Measurements from ENCODE around the gene ENGASE.

ENGASE gene

GRCh38 chr17:79038545-79039135 lies 36.0 kb upstream of the ENGASE start:
- DNase-seq = peak in 1 of 51 donors; percentile 11

DNA sequence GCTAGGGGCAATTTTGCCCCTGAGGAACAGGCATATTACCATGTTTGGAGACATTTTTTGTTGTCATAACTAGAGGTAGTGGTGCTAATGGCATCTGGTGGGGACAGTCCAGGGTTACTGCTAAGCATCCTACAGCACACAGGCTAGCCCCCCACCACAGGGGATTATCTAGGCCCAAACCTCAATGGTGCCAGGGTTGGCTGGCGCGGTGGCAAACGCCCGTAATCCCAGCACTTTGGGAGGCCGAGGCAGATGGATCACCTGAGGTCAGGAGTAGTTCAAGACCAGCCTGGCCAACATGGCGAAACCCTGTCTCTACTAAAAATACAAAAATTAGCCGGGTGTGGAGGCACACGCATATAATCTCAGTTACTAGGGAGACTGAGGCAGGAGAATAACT lies 35.5 kb upstream of the ENGASE start:
- DNase-seq = no peak

GRCh38 chr17:79039886-79040285 lies 34.7 kb upstream of the ENGASE start:
- no peak for DNase-seq

GRCh38 chr17:79041041-79041570 lies 33.5 kb upstream of the ENGASE start:
- DNase-seq = no peak

DNA sequence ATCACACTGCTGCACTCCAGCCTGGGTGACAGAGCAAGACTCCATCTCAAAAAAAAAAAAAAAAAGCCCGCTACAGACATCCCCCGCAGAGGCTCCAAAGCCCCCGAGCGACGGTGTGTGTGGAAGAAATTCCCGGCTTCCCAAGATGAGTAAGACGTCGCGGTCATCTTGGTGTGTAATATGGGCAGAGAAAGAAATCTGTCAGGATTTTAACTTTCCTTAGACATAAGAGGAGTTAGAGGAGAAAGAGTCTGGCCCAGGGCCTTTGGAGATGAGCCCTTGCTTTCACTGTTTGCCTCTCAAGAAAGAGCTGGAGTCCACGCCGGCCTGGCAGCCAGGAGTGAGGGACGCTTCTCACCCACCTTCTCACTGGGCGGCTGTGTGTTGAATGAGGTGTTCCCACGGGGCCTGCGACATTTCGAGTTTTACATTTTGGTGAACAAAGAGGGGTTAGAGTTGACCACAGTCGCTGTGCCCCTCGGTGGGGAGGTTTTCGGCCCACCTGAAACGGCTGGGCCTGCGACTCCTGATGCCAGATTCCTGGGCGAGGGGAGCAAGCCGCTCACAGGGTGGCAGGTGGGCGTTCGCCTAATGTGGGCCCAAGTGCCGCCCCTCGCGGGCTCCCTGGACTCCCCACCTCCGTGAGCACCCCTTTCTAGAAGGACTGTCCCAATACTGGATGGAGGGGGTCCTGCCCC lies 32.8 kb upstream of the ENGASE start:
- DNase-seq = no peak

- DNase-seq = peak in 17 of 51 donors; percentile 10 to 56 (median 27)
Measured at GRCh38 chr17:79042421-79043190, 32.0 kb upstream of the ENGASE start.

DNA sequence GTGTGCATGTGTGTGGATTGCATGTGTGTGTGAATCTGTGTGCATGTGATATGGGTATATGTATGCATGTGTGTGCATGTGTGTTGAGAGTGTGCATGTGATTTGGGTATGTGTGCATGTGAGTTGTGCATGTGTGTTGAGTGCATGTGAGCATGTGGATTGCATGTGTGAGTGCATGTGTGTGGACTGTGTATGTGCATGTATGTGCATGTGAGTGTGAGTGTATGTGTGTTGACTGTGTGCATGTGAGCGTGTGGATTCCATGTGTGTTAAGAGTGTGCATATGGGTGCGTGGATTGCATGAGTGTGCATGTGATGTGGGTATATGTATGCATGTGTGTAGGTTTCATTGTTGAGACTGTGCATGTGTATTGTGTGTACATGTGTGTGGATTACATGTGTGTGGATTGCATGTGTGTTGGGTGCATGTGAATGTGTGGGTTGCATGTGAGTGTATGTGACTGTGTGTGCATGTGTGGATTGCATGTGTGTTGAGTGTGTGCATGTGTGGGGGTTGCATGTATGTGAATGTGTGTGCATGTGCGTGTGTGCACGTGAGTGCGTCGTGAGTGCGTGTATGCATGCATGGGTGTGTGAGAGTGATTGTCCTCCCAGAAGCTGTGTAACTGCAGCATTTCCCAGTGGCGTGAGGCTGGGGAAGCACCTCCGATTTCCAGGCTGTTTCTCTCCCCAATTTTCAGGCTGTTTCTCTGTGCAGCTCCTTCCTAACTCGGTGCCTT lies 31.3 kb upstream of the ENGASE start:
- DNase-seq = no peak

DNA sequence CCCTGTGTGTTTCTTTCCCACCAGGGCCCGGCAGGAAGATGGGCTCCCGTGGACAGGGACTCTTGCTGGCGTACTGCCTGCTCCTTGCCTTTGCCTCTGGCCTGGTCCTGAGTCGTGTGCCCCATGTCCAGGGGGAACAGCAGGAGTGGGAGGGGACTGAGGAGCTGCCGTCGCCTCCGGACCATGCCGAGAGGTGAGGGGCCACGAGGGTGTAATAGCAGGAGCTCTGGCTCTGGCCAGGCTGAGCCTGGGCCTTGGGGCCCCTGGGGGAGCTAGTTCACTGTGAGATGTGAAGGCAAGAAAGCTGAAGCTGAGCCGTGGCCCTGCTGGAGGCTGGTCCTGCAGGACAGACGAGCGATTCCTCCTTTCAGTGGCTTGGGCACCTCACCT lies 30.7 kb upstream of the ENGASE start:
- no peak for DNase-seq

DNA sequence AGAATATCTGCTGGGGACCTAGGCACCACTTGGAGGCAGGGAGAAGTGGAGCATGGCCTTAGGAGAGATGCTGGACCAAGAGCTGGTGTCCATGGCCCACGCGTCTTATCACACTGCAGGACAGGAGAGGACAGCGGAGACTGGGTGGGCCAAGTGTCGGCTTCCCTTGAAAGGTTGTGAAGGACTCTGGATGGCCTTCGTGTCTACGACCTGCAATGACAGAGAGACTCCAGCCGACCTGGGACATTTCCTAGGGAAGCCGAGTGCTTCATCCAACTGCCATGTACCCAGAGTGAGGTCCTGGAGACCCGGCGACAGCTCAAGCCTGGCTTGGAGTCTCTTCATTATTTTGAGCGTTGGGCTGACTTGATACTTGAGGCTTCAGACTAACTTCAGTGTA lies 30.2 kb upstream of the ENGASE start:
- DNase-seq = no peak

DNA sequence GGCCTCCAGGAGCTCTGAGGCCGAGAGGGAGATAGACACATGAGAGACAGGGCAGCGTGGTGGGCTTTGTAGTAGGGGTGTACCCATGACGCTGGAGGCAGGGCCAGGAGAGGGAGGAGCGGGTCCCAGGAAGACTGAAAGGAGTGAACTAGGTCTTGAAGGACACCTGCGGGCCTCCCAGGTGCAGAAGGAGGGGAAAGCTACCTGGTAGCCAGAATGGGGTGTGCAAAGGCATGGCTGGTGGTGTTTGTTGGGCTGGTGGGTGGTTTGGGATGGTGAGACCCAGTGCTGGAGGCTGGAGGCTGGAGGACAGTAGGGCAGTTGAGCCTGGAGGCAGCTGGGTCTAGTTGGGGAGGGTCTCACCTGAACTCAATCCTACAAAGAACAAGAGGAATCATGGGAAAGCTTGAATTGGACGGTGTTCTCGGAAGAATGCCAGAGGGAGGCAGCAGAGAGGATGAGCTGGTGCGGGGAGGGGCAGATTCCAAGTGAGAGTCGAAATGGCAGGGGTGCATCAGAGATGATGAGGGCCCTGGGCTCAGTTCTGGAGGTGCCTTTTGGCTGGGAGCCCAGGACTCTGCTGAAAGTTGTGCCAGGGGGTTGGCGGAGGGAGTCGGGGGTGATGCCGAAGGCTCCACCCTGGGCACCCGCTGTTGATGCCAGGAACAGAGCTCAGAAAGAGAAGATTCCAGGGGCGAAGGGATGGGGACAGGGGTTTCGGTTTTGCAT lies 29.5 kb upstream of the ENGASE start:
- DNase-seq = no peak

DNA sequence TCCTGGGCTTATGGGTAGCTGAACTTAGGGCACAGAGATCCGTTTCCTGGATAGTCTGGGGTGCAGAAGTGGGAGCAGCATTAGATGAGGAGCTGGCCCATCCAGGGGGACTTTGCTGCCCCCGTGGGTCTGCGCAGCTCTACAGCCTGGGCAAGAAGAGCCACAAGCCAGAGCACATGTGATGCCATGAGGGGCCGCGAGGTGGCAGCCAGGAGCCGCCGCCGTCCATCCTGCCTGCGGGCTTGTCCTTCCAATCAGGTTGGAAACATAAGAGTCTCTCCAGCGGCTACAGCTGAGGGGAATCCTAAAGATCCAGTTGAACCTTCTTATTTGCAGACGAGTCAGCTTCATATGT lies 28.8 kb upstream of the ENGASE start:
- peak in 44 of 51 donors; percentile 5 to 81 (median 54) for DNase-seq

GRCh38 chr17:79046197-79046915 lies 28.3 kb upstream of the ENGASE start:
- DNase-seq = no peak

DNA sequence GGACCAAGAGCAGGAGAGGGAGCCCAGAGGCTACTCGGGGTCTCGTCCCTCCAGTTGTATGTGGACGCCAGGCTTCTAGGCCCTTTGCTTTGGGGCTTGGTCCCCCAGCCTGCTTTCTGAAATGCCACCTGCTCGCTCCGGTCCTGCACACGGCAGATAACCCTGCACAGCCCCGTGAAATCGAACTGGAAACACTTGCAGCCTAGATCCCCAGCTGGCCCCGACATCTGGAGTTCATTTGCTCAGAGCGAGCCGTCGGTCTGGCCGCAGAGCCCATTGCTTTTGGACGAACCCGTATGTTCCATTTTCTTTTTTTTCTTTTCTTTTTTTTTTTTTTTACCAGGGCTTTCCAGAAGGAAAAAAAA lies 27.7 kb upstream of the ENGASE start:
- no peak for DNase-seq

GRCh38 chr17:79047291-79047920 lies 27.2 kb upstream of the ENGASE start:
- no peak for DNase-seq

DNA sequence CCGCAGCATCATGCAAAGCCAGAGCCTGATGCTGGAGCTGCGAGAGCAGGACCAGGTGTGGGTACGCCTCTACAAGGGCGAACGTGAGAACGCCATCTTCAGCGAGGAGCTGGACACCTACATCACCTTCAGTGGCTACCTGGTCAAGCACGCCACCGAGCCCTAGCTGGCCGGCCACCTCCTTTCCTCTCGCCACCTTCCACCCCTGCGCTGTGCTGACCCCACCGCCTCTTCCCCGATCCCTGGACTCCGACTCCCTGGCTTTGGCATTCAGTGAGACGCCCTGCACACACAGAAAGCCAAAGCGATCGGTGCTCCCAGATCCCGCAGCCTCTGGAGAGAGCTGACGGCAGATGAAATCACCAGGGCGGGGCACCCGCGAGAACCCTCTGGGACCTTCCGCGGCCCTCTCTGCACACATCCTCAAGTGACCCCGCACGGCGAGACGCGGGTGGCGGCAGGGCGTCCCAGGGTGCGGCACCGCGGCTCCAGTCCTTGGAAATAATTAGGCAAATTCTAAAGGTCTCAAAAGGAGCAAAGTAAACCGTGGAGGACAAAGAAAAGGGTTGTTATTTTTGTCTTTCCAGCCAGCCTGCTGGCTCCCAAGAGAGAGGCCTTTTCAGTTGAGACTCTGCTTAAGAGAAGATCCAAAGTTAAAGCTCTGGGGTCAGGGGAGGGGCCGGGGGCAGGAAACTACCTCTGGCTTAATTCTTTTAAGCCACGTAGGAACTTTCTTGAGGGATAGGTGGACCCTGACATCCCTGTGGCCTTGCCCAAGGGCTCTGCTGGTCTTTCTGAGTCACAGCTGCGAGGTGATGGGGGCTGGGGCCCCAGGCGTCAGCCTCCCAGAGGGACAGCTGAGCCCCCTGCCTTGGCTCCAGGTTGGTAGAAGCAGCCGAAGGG lies 26.4 kb upstream of the ENGASE start:
- DNase-seq = no peak

DNA sequence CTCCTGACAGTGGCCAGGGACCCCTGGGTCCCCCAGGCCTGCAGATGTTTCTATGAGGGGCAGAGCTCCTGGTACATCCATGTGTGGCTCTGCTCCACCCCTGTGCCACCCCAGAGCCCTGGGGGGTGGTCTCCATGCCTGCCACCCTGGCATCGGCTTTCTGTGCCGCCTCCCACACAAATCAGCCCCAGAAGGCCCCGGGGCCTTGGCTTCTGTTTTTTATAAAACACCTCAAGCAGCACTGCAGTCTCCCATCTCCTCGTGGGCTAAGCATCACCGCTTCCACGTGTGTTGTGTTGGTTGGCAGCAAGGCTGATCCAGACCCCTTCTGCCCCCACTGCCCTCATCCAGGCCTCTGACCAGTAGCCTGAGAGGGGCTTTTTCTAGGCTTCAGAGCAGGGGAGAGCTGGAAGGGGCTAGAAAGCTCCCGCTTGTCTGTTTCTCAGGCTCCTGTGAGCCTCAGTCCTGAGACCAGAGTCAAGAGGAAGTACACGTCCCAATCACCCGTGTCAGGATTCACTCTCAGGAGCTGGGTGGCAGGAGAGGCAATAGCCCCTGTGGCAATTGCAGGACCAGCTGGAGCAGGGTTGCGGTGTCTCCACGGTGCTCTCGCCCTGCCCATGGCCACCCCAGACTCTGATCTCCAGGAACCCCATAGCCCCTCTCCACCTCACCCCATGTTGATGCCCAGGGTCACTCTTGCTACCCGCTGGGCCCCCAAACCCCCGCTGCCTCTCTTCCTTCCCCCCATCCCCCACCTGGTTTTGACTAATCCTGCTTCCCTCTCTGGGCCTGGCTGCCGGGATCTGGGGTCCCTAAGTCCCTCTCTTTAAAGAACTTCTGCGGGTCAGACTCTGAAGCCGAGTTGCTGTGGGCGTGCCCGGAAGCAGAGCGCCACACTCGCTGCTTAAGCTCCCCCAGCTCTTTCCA lies 25.5 kb upstream of the ENGASE start:
- DNase-seq = no peak

GRCh38 chr17:79049821-79050220 lies 24.8 kb upstream of the ENGASE start:
- DNase-seq = no peak

DNA sequence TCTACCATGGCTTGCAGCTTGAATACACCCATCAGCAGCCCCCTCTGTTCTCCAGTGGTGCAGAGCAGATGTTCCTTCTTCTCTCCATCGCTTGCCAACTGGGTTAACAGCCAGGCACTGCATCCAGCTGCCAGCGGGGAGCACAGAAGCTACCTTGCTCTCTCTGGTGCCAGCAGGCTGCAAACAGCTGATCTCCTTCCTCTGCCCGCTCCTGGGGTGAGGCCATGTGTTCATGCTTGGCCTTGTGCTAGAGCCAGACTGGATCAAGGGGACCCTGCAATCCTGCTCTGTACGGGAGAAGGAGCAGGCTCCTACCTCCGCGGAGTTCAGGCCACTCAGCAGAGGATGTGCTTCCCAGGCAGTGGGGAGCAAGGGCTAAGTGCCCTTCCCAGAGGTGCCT lies 24.1 kb upstream of the ENGASE start:
- no peak for DNase-seq

Measured in hypothalamus (tissue), 51 donors.